Subcutaneous adipose tissue (tissue), 4 donors: Measurements from ENCODE around the gene PLD6. TPM values are rescaled to one million over a fixed set of nuclear protein-coding genes. Genes with fewer than 3 reads are reported as not detected.

Experiments
- CTCF ChIP-seq: fragments of 450-650 bp; IDR thresholded peaks from one replicate; pipeline ENCODE4 v1.5.1; 2016; ENCODE audit warnings: low read depth, mild to moderate bottlenecking, control low read depth, antibody characterized with exemption, moderate library complexity
- total RNA-seq, 4 donors: library from RNA; depleted of rRNA; stranded (reverse); fragments of >200 nt; gene quantifications; one replicate each; pipeline ENCODE4 v1.1.0, GENCODE V29; 2016

PLD6 gene
- total RNA-seq, 4 donors from 2014 or later, result 3.4 to 18.1 (median 3.7) TPM

GRCh38 chr17:17170346-17170985, 35.7 kb downstream of the PLD6 start:
- no peak for TF ChIP-seq CTCF

GRCh38 chr17:17169396-17169795, 36.7 kb downstream of the PLD6 start:
- TF ChIP-seq CTCF, result no peak

GRCh38 chr17:17168401-17168800, 37.7 kb downstream of the PLD6 start:
- no peak for TF ChIP-seq CTCF

- no peak for TF ChIP-seq CTCF
These were observed 38.1 kb downstream of the PLD6 start for GRCh38 chr17:17167986-17168385.

- no peak for TF ChIP-seq CTCF
These were observed 38.8 kb downstream of the PLD6 start for GRCh38 chr17:17167356-17167755.

GRCh38 chr17:17166446-17166845, 39.7 kb downstream of the PLD6 start:
- no peak for TF ChIP-seq CTCF

- TF ChIP-seq CTCF, result no peak
These were observed 40.3 kb downstream of the PLD6 start for GRCh38 chr17:17165666-17166308.
